NCI-H1105 treated with DMSO at 0.1 percent for 48 hours (cell line): Measurements from ENCODE around the gene HOXB7.
A peak's percentile ranks its signal among the peaks of the same experiment; 100 is the strongest.

ENCODE experiments used
- DNase-seq: peaks from one replicate; lab custom pipeline; 2025; lab: John Stamatoyannopoulos, UW

Gene HOXB7

GRCh38 chr17:48565925-48566710 lies 44.7 kb downstream of the HOXB7 start:
- no peak for DNase-seq

GRCh38 chr17:48565022-48565554 lies 45.7 kb downstream of the HOXB7 start:
- no peak for DNase-seq

DNA sequence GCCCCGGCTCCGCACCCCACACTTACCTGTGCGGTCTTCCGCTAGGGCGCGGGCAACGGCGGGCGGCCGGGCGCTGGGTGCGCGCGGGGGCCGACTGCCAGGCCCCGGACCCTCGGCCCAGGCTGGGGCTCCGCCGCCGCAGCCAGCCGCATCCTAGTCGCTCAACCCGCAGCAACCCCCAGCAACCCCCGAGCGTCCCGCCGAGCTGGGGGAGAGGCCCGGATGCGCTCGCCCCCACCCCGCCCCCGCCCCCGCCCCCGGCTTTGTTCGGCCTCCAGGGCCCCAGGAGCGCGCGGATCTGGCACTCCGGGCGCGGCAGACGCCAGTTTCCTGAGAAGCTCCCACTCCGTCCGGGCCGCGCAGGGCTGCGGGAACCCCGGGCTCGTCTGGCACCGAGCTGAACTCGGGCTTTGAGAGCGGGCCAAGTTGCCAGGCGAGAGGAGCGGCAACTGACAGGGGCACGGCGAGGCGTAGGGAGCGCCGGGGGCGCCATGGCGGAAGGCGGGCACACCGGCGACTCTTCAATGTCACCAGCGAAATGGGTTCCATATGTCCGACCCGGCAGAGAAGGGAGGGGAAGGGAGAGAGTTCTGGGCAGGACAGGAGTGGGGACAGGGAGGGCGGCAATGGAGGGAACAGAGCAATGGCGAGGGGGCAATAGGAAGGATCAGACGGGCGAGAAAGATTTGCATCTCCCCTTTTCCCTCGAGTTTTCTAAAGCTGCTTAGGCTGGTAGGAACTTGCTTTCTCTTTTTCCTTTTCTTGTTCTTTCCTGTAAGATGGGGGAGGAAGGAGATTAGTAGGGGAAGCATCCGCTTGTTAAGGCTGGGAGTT lies 46.4 kb downstream of the HOXB7 start:
- DNase-seq, result peak; percentile 24

- no peak for DNase-seq
These were observed 47.0 kb downstream of the HOXB7 start for GRCh38 chr17:48563867-48564187.

DNA sequence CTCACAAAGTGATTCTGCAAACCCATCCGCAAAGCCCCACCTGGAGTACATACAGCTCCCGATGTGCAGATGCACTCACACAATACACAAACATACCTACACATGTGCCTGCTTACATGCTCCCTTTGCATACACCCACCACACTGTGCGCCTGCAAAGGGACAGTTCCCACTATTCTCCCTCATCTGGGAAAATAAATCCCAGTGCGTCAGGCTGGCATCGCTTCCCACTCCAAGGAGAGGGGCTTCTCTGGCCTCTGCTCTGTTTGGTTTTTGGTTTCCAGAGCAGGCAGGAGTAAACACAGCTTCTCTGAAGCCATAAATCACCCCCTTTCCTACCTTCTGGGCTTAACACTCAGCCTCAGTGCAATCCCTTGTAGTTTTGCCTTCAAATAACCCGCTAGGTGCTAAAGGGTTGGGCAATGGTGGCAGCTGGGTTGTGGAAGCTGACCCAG lies 47.4 kb downstream of the HOXB7 start:
- no peak for DNase-seq

DNA sequence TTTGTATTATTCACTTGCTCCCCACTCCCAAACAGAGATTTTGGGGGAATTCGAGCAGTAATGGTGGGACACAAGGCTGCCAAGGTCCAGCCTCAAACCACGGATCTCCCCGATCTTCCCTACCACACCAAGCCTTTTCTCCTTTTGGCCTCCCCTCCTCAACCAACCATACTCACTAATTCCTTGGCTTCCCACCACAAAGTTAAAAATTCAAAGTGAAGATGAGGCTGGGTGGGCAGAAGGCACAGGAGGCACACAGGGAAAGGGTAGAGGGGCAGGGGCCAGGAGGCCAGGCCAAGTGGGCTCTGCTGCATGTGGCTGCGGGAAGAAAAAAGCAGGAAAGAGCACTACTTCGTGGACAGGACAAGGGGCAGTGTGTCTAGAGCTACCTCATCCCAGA lies 47.9 kb downstream of the HOXB7 start:
- DNase-seq, result no peak

DNA sequence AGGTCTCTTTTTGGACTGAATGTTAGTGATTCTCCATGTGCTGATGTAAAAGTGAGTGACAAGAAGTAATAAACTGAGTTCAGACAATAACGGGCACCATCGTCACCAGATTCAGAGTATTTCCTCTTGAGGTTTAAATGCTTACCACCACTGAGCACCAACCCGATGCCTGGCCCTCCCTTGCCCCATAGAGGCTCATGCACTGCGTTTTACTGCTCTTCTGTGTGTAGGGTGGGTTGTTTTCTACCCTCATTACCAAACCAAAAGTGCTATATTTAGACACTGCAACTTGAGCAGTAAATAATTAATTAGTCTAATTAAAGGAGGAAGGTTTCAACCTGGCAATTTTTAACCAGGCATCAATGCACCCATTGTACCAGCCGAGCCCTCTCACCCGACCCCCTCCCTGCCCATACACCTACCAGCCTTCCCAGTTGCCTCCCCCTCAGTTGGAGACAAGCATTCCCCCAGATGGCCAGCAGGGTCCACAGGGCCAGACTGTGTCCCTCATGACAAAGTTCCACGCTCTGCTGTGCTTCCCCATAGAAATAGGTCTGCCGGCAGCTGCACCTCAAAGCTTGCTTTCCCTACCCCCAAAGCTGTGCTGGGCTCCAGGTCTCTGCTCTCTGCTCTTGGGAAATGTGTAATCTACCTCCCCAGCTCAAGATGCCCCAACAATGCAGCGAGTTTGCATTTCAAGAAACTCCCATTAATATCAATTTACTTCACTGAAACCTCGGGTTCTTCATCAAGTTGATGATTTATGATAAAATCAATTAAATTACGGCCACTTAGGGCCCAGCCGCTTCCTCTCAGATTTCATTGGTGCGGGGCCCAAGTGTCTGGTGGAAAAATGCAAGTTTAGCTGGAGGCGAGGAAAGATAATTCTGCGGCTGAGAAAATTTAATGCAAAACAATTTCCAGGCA lies 48.7 kb downstream of the HOXB7 start:
- DNase-seq, result no peak

DNA sequence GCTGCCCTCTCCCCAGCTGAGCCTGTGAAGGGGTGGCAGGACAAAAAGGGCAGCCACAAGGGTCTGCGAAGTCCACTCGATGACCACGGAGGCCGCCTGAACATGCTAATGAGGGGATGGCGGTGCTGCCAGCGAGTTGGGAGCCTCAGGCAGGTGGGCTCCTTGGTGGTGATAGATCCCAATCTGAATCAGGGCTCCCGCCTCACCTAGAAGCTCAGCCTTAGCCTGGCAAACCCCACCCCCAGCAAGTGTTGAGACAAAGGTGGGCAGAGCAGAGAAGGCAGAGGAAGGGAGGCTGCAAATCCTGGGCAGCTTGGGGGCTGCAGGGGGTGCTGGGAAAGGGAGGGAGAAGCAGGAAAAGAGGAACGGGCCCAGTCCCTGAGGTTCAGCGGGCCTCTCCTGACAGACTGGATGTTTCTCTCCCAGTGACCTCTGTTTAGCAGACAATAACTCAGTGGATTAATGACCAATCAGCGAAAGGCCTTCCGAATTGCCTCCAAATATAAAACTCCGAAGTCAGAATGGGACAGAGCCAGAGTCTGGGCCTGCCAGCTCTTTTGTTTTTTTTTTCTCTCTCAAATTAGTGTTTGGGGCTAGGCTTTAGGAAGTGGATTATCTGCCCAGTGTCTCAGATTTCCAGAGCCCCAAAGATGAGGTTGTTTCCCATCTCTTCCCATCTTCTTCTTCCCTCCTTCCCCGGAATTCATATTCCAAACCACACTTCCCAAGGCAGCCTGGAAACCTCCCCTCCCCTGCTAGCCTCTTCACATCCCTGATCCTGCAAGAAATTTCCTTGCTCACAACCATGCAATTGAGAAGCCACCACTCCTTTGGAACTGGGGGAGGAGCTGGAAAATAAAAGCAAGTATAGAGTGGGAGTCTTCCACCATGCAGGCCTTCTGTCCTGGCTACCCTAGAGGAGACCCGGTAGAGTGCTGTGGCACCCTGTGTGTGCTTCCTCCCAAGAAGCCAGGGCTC lies 50.7 kb downstream of the HOXB7 start:
- DNase-seq, result no peak

DNA sequence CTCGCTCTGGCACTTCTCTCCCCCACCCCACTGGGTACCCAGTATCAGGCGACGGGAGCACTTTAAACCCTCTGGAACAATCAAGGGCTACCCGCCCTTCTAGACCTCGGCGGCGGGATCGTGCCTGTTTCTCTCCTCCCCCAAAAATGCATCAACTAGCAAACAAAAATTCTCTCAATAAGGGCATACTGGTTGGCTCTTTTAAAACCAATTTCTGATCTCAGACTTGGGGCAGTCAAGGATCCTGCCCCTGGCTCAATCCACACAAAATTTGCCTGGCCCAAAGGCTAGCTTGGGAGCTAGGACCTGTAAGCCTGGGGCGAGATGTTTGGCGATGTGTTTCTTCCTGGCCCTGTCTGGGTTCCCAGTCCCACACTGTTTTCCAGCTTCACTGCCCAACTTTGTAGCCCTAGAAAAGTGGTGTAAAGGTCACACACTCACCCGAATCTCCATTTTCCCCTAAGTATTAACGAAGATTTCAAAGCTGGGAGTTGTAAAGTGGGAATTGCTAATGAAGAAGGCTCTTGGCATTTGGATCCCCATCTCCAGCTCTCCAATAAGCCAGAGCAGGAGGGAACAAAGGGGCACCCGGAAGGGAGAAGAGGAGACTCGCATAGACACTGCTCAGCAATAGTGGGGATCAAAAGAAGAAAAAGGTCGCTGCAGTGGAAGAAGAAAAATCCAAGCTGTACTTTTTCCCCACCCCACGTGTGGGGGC lies 51.5 kb downstream of the HOXB7 start:
- DNase-seq, result no peak

GRCh38 chr17:48558831-48559121 lies 52.0 kb downstream of the HOXB7 start:
- DNase-seq, result no peak

DNA sequence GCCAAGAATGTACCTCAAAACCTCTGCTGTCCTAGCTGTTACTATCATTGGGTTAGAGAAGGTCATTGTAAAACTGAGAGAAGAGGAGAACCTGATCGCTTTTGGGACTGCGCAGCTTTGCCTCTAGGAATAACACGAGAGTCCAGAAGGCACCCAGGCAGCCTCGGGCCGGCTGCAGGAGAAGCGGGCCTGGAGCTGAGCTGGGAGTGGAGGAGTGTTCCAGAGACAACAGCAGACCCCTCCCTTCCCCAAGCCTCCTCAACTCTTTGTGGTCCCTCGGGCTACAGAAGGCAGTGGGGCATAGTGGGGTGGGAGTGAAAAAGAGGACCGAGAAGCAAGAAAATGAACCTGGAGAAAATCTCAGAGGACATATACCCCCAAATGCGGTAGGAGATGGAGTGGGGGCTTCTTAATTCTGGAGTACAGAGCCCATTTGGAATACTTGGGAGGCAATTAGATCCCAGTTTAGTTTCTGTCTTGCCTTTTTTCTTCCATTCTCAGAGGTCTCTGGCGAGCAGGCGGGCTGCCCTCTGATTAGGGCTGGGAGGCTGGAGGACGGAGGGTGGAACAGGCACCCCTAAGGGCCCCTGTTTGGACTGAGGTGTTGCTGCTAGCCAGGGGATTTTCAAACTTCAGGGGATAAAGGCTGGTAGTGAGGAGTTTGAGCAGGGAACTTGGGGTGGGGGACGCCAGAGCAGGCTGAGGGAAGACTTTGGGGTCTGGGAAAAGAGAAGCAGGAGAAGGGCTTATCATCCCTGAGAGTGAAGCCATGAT lies 52.6 kb downstream of the HOXB7 start:
- no peak for DNase-seq
